ENCODE data around the gene TMEM63C. TPM values are rescaled to one million over a fixed set of nuclear protein-coding genes. Genes with fewer than 3 reads are reported as not detected.

TMEM63C gene
- total RNA-seq, 1 donor from 2014 or later: 0.91 TPM

DNA sequence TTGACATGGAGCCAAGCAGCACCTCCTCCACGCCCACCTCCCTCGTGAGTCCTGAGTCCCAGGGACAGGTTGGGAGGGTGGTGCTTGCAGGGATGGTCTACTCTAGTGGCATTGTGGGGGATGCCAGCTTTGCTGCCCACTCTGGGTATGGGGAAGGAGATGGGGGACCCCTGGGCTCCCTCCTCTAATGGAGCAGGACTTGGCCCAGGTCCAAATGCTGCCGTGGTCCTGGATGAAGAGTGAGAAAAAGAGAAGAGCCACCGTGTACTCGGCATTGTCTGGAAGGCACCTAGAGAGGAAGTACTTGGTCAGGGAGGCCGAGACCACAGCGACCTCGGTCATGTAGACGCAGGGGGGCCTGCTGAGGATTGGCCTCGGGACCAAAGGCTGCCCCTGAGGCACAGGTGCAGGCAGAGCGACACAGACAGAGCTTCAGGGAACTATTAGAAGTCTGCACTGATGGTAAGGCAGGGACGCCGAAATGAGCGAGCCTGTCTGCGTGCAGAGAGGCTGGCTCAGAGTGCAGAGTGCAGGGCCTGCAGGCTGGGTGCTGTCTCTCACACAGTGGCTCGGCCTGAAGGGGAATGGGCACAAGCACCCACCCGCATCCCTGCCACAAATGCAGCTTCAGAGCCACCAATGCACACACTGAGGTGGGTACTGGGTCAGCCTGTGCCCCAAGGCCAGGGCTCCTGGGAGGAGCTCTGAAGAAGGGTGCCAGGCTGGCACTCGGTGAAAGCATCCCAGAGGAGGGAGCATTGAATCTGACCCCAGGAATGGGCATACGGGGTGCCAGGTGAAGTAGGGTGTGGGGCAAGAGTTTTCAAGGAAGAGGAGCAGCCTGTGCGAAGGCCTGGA, 72.0 kb downstream of the TMEM63C start:
- no peak overlapping the region for H3K27ac Mint-ChIP-seq (ENCODE audit: unreplicated experiment)

DNA sequence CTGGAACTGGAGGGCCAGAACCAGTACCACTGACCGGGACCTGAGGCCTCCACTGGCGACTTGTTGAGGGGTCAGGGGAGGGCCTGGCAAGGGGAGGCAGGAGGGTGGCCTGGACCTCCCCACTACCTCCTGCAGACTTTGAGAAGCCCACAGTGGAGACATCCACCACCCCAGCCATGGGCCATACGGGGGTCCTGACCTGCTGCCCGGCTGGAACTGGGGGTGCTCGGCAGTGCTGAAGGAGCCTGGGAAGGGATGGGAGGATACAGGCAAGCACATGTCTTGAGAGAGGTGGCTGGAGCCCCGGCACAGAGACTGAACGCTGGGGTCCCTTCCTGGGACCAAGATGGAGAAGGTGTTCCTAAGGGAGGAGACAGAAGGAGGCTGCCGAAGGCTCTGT, 75.1 kb downstream of the TMEM63C start:
- Mint-ChIP-seq H3K27me3 (ENCODE audit: low read depth) (no peaks in the 10 kb centered on the region), H3K9me3 (no peaks in the 10 kb centered on the region), H3K4me3 (no peak overlapping the region), H3K4me1 (no peaks in the 10 kb centered on the region), H3K36me3 (ENCODE audit: low read depth) (no peaks in the 10 kb centered on the region), H3K27ac (ENCODE audit: unreplicated experiment) (no peak overlapping the region)
- TF ChIP-seq, protein P1, sequence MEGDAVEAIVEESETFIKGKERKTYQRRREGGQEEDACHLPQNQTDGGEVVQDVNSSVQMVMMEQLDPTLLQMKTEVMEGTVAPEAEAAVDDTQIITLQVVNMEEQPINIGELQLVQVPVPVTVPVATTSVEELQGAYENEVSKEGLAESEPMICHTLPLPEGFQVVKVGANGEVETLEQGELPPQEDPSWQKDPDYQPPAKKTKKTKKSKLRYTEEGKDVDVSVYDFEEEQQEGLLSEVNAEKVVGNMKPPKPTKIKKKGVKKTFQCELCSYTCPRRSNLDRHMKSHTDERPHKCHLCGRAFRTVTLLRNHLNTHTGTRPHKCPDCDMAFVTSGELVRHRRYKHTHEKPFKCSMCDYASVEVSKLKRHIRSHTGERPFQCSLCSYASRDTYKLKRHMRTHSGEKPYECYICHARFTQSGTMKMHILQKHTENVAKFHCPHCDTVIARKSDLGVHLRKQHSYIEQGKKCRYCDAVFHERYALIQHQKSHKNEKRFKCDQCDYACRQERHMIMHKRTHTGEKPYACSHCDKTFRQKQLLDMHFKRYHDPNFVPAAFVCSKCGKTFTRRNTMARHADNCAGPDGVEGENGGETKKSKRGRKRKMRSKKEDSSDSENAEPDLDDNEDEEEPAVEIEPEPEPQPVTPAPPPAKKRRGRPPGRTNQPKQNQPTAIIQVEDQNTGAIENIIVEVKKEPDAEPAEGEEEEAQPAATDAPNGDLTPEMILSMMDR (conservative IDR thresholded peaks at IDR 0.05): no peak
- DNase-seq (ENCODE audit: low read depth, low spot score): no peak

More for the DNA sequence above, 72.0 kb downstream of the TMEM63C start:
- H3K4me3 Mint-ChIP-seq: no peak overlapping the region
- H3K36me3 Mint-ChIP-seq (ENCODE audit: low read depth): no peaks in the 10 kb centered on the region
- peaks cover 2% of the 10 kb centered on the region for H3K27me3 Mint-ChIP-seq (ENCODE audit: low read depth)
- TF ChIP-seq, protein P1 (conservative IDR thresholded peaks at IDR 0.05): no peak
- no peaks in the 10 kb centered on the region for H3K9me3 Mint-ChIP-seq
- DNase-seq (ENCODE audit: low read depth, low spot score): no peak
- H3K4me1 Mint-ChIP-seq: no peaks in the 10 kb centered on the region

DNA sequence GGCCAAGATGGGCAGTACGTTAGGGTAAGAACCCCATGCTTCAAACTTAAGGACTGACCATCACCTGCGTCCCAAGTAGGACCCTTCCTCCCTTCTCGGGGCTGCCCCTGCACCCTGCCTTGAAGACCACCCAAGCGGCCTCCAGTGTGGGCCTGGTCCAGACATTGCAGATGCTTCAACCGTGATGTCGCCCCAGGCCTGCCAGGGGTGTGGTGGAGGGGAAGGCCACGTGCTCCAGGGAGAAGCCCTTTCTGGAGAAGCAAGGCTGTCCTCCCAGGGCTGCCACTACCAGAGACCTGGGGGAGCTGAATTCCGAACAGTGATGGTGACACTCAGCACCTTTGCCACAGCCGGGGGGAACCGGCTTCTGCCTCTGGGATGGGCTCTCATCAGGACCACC, 76.1 kb downstream of the TMEM63C start:
- Mint-ChIP-seq H3K4me3 (no peak overlapping the region), H3K27ac (ENCODE audit: unreplicated experiment) (no peak overlapping the region), H3K9me3 (no peaks in the 10 kb centered on the region), H3K4me1 (no peaks in the 10 kb centered on the region), H3K36me3 (ENCODE audit: low read depth) (no peaks in the 10 kb centered on the region), H3K27me3 (ENCODE audit: low read depth) (peaks cover under 1% of the 10 kb centered on the region)
- DNase-seq (ENCODE audit: low read depth, low spot score): no peak
- TF ChIP-seq, protein P1 (conservative IDR thresholded peaks at IDR 0.05): no peak

DNA sequence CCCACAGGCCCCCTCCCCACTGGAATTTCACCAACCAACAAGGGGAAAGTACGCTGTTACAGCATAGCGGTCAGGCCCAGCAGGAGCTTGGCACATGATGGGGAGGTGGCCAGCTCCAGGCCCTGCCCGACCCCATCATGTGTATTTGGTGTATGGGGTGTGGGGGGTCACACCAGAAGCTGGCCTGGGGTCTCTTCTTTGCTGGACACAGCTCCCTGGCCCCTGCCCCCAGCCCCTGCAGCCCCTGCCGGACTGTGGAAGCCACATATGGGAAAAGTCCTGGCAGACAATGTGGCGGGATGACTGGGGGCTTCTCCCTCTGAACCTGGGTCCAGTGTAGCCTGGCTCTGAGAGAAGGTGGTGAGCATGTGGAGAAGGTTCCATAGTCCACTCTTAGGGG, 77.0 kb downstream of the TMEM63C start:
- no peaks in the 10 kb centered on the region for H3K9me3 Mint-ChIP-seq
- no peak overlapping the region for H3K27ac Mint-ChIP-seq (ENCODE audit: unreplicated experiment)
- TF ChIP-seq, protein P1 (conservative IDR thresholded peaks at IDR 0.05): no peak
- peaks cover 7% of the 10 kb centered on the region for H3K27me3 Mint-ChIP-seq (ENCODE audit: low read depth)
- no peaks in the 10 kb centered on the region for H3K36me3 Mint-ChIP-seq (ENCODE audit: low read depth)
- H3K4me3 Mint-ChIP-seq: no peak overlapping the region
- no peak for DNase-seq (ENCODE audit: low read depth, low spot score)
- H3K4me1 Mint-ChIP-seq: no peaks in the 10 kb centered on the region

DNA sequence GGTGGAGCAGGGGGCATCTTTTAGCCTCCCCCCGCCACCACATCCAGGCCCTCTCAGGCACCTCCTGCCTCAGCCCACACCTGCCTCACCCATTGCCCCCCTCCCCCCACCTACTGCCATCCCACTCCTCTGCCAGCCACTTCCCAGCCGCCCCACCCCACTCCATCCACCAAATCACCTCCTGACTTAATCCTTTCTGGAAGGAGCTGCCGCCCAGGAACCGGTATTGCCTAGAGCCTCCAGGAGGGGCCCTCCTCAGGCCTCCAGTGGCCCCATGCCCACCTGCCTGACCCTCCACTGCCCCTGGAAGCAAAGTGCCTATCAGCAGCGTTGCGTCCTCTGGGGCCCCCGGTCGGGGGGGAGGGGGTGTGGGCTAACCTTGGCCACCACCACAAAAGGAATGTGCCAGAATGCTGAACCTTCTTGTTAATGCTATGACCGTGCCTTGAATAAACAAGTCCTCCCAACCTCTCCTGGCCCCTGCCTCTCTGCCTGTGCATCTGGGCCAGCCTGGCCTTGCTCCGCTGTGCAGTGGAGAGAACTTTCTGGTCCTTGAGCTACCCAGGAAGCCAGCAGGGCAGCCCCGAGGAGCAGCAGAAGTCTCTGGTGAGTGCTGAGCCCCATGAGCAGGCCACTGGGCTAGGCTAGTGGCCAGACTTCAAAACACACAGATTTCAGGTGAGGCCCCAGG, 77.6 kb downstream of the TMEM63C start:
- TF ChIP-seq, protein P1 (conservative IDR thresholded peaks at IDR 0.05): no peak
- Mint-ChIP-seq H3K27ac (ENCODE audit: unreplicated experiment) (peak overlapping the region; percentile 35), H3K4me3 (no peak overlapping the region), H3K36me3 (ENCODE audit: low read depth) (no peaks in the 10 kb centered on the region), H3K4me1 (no peaks in the 10 kb centered on the region), H3K27me3 (ENCODE audit: low read depth) (peaks cover 10% of the 10 kb centered on the region), H3K9me3 (no peaks in the 10 kb centered on the region)
- DNase-seq (ENCODE audit: low read depth, low spot score): no peak
